HL-60 (cell line): ENCODE measurements around the gene MRPS22.

Source experiments
- DNase-seq, 2 experiments: peaks; one replicate each; pipeline ENCODE4 v3.0.0-alpha.2; 2010 to 2020; ENCODE audit warnings: low read depth in 1 of 2, low spot score in 1 of 2
- H3K27ac ChIP-seq: fragments of 250-450 bp; sonication (Bioruptor Pico); replicated peaks from 2 replicates; pipeline ENCODE4 v1.5.1; 2020; ENCODE audit warnings: mild to moderate bottlenecking, moderate library complexity
- H3K27me3 ChIP-seq: fragments of 250-450 bp; sonication (Bioruptor Pico); 2 replicates; pipeline ENCODE4 v1.5.1; 2021; ENCODE audit warnings: mild to moderate bottlenecking, moderate library complexity; ENCODE audit not compliant: insufficient read depth, poor library complexity, severe bottlenecking
- H3K4me3 ChIP-seq: replicated peaks from 2 replicates; pipeline ENCODE4 v1.5.1; 2011; ENCODE audit warnings: mild to moderate bottlenecking, control low read depth, low read length; ENCODE audit not compliant: insufficient read depth
- GABPA ChIP-seq: IDR thresholded peaks from 2 replicates; pipeline ENCODE4 v1.6.1; 2012; ENCODE audit warnings: low read depth
- POLR2AphosphoS5 ChIP-seq: IDR thresholded peaks from 2 replicates; pipeline ENCODE4 v1.6.1; 2012; ENCODE audit warnings: low read depth
- REST ChIP-seq: IDR thresholded peaks from 2 replicates; pipeline ENCODE4 v1.6.1; 2012; ENCODE audit warnings: low read depth; ENCODE audit not compliant: insufficient replicate concordance
- SPI1 ChIP-seq: IDR thresholded peaks from 2 replicates; pipeline ENCODE4 v1.6.1; 2012; ENCODE audit warnings: low read depth, mild to moderate bottlenecking, borderline replicate concordance
- TF ChIP-seq, protein P1 (sequence below): IDR thresholded peaks from one replicate; pipeline ENCODE4 v1.5.1; 2011; ENCODE audit warnings: low read length, control low read depth, inconsistent platforms; ENCODE audit not compliant: insufficient read depth

Gene MRPS22

DNA sequence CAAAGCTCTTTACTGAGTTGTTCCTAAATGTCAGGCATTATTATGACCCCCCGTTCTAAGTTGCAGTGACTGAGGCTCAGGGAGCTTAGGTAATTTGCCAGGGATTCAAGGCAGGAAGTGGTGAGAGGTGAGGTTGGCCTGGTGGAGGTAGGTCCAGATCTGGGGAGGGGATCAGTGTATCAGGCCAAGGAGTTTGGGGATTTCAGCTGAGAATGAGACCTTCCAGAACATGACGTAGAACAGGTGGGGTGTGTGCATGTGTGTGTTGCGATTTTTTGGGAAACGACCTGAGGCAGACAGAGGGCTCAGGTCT lies 41.1 kb upstream of the MRPS22 start:
- no peak overlapping the region for H3K4me3 ChIP-seq
- H3K27me3 ChIP-seq, result peaks cover 5% of the 10 kb centered on the region
- TF ChIP-seq, protein P1, sequence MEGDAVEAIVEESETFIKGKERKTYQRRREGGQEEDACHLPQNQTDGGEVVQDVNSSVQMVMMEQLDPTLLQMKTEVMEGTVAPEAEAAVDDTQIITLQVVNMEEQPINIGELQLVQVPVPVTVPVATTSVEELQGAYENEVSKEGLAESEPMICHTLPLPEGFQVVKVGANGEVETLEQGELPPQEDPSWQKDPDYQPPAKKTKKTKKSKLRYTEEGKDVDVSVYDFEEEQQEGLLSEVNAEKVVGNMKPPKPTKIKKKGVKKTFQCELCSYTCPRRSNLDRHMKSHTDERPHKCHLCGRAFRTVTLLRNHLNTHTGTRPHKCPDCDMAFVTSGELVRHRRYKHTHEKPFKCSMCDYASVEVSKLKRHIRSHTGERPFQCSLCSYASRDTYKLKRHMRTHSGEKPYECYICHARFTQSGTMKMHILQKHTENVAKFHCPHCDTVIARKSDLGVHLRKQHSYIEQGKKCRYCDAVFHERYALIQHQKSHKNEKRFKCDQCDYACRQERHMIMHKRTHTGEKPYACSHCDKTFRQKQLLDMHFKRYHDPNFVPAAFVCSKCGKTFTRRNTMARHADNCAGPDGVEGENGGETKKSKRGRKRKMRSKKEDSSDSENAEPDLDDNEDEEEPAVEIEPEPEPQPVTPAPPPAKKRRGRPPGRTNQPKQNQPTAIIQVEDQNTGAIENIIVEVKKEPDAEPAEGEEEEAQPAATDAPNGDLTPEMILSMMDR, result no peak
- TF ChIP-seq SPI1, result no peak
- no peak for TF ChIP-seq POLR2AphosphoS5
- TF ChIP-seq REST, result no peak
- no peak for TF ChIP-seq GABPA
- no peak for DNase-seq
- no peak overlapping the region for H3K27ac ChIP-seq

GRCh38 chr3:139303216-139303615 lies 40.6 kb upstream of the MRPS22 start:
- no peak for DNase-seq
- Histone ChIP-seq H3K4me3 (no peak overlapping the region), H3K27me3 (peaks cover 5% of the 10 kb centered on the region), H3K27ac (no peak overlapping the region)
- no peak for TF ChIP-seq REST
- no peak for TF ChIP-seq SPI1
- TF ChIP-seq, protein P1, result no peak
- TF ChIP-seq GABPA, result no peak
- no peak for TF ChIP-seq POLR2AphosphoS5

DNA sequence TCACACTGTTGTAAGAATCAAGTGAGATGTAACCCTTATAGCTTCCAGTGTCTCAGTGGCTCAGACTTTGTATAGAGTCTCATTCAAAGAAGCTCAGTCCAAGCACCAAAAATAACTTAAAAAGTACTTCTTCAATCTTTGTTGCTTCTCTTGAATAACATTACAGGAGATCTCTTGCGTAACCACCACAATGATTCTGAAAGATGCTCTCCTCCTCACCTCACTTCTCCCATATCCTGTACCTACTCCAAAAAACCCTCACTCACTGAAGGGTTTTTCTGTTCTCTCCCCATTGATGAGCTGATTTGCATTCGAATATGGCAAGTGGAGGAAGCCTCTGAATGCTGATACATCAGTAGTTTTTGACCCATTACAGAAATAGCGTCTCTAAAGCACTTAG lies 39.4 kb upstream of the MRPS22 start:
- no peak overlapping the region for H3K4me3 ChIP-seq
- no peak overlapping the region for H3K27ac ChIP-seq
- TF ChIP-seq SPI1 (no peak), GABPA (no peak), POLR2AphosphoS5 (no peak), REST (no peak)
- TF ChIP-seq, protein P1, result no peak
- H3K27me3 ChIP-seq, result peaks cover 3% of the 10 kb centered on the region
- no peak for DNase-seq
